Calu3 (cell line): ENCODE results near the gene HK1. TPM values are rescaled to one million over a fixed set of nuclear protein-coding genes. Genes with fewer than 3 reads are reported as not detected.

Experiments
- BruUV-seq: library from RNA; stranded (reverse); fragments of 400-500 nt; replicated peaks from 2 replicates; lab custom pipeline; 2021; lab: Mats Ljungman, UMichigan
- CTCF ChIA-PET: fragments of 300-600 bp; sonication (Branson Sonifier 250); formaldehyde crosslinking; loops from one replicate; lab custom pipeline; 2022; ENCODE audit warnings: antibody characterized with exemption; lab: Charles Lee
- DNase-seq: peaks from one replicate; pipeline ENCODE4 v3.0.0; 2022
- H3K27ac Mint-ChIP-seq: one replicate; pipeline ENCODE4 v1.8.0; 2022; ENCODE audit warnings: mixed read lengths; ENCODE audit not compliant: unreplicated experiment
- H3K27me3 Mint-ChIP-seq: one replicate; pipeline ENCODE4 v1.8.0; 2022; ENCODE audit warnings: mixed read lengths; ENCODE audit not compliant: unreplicated experiment
- H3K36me3 Mint-ChIP-seq: one replicate; pipeline ENCODE4 v1.8.0; 2022; ENCODE audit warnings: mild to moderate bottlenecking, moderate library complexity, mixed read lengths; ENCODE audit not compliant: insufficient read depth, unreplicated experiment
- H3K4me1 Mint-ChIP-seq: one replicate; pipeline ENCODE4 v1.8.0; 2022; ENCODE audit warnings: mild to moderate bottlenecking, low read depth, mixed read lengths; ENCODE audit not compliant: unreplicated experiment
- H3K4me3 Mint-ChIP-seq: one replicate; pipeline ENCODE4 v1.8.0; 2022; ENCODE audit warnings: mild to moderate bottlenecking, low read depth, moderate library complexity, mixed read lengths; ENCODE audit not compliant: unreplicated experiment
- H3K9me3 Mint-ChIP-seq: one replicate; pipeline ENCODE4 v1.8.0; 2022; ENCODE audit warnings: low read depth, mixed read lengths; ENCODE audit not compliant: unreplicated experiment
- intact Hi-C: fragments of 100-400 bp; cut with micrococcal nuclease; formaldehyde crosslinking; loops from one replicate; pipeline ENCODE4 v1.10.0; 2022; ENCODE audit not compliant: unreplicated experiment
- total RNA-seq: library from RNA; stranded (reverse); gene quantifications from 2 replicates; pipeline ENCODE4 v1.2.3, GENCODE V29; 2022
- TF ChIP-seq, protein P1 (sequence below): fragments of 200-600 bp; IDR thresholded peaks from one replicate; pipeline ENCODE4 v1.8.0; 2022; ENCODE audit warnings: antibody characterized with exemption; ENCODE audit not compliant: unreplicated experiment

HK1 gene
- total RNA-seq, 1 experiment from 2014 or later, result 58.8 TPM

DNA sequence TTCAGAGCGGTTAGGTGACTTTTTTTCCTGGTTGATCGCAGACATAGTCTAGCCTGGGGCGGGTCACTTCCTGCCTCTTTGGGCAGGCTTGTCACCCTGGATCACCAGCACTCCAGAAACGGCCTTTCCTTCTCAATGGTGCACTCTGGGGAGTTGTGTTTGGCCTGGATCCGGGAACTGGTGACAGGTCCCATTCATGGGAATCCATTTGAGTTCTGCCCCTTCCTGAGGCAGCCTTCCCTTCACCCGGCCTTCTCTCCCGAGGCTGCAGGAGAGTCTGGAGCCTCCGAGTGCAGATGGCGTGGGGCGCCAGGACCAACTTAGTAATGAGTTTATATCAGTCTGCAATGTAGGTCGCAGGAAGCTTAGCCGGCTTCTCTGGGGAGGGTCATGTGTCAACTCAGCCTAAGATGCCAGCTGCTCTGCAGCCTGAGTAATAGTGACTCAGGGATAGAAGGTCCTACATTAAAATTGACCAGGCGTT lies 84.2 kb downstream of the HK1 start:
- Mint-ChIP-seq H3K27ac (peak overlapping the region; percentile 50), H3K27me3 (no peaks in the 10 kb centered on the region), H3K4me3 (no peak overlapping the region), H3K4me1 (peaks cover 51% of the 10 kb centered on the region), H3K9me3 (no peaks in the 10 kb centered on the region), H3K36me3 (peaks cover 13% of the 10 kb centered on the region)
- no TSS peak for BruUV-seq
- CTCF ChIA-PET, result interaction anchor here (0.6 to 3.3 kb wide), 7 partner anchors 16 to 275 kb away, joined by 3 to 17 read pairs (median 4); partner anchors contain the start of gene HKDC1
- intact Hi-C loops, result no loop called here
- TF ChIP-seq, protein P1, sequence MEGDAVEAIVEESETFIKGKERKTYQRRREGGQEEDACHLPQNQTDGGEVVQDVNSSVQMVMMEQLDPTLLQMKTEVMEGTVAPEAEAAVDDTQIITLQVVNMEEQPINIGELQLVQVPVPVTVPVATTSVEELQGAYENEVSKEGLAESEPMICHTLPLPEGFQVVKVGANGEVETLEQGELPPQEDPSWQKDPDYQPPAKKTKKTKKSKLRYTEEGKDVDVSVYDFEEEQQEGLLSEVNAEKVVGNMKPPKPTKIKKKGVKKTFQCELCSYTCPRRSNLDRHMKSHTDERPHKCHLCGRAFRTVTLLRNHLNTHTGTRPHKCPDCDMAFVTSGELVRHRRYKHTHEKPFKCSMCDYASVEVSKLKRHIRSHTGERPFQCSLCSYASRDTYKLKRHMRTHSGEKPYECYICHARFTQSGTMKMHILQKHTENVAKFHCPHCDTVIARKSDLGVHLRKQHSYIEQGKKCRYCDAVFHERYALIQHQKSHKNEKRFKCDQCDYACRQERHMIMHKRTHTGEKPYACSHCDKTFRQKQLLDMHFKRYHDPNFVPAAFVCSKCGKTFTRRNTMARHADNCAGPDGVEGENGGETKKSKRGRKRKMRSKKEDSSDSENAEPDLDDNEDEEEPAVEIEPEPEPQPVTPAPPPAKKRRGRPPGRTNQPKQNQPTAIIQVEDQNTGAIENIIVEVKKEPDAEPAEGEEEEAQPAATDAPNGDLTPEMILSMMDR, result no peak
- DNase-seq, result peak; percentile 69

GRCh38 chr10:69363666-69364065 lies 85.4 kb downstream of the HK1 start:
- no TSS peak for BruUV-seq
- TF ChIP-seq, protein P1, result no peak
- Mint-ChIP-seq H3K27ac (no peak overlapping the region), H3K9me3 (no peaks in the 10 kb centered on the region), H3K36me3 (peaks cover 13% of the 10 kb centered on the region), H3K4me1 (peaks cover 44% of the 10 kb centered on the region), H3K27me3 (no peaks in the 10 kb centered on the region), H3K4me3 (no peak overlapping the region)
- intact Hi-C loops, result no loop called here
- CTCF ChIA-PET, result interaction anchor here (3.3 kb wide), 1 partner anchor 31 kb away, joined by 17 read pairs; no protein-coding TSS in a partner anchor
- DNase-seq, result no peak

GRCh38 chr10:69364232-69364940 lies 86.1 kb downstream of the HK1 start:
- Mint-ChIP-seq H3K9me3 (no peaks in the 10 kb centered on the region), H3K36me3 (peaks cover 18% of the 10 kb centered on the region), H3K27me3 (no peaks in the 10 kb centered on the region), H3K4me1 (peaks cover 37% of the 10 kb centered on the region), H3K4me3 (no peak overlapping the region), H3K27ac (no peak overlapping the region)
- TF ChIP-seq, protein P1, result no peak
- no peak for DNase-seq
- intact Hi-C loops, result no loop called here
- CTCF ChIA-PET, result no interaction called here
- BruUV-seq, result no TSS peak

GRCh38 chr10:69366738-69367137 lies 88.4 kb downstream of the HK1 start:
- TF ChIP-seq, protein P1, result no peak
- Mint-ChIP-seq H3K27ac (no peak overlapping the region), H3K36me3 (peaks cover 24% of the 10 kb centered on the region), H3K4me3 (no peak overlapping the region), H3K9me3 (no peaks in the 10 kb centered on the region), H3K4me1 (peaks cover 14% of the 10 kb centered on the region), H3K27me3 (no peaks in the 10 kb centered on the region)
- CTCF ChIA-PET, result no interaction called here
- BruUV-seq, result no TSS peak
- no peak for DNase-seq
- intact Hi-C loops, result no loop called here
